Gastroesophageal sphincter (tissue), 4 donors: ENCODE data around the gene LENEP. TPM values are rescaled to one million over a fixed set of nuclear protein-coding genes. Genes with fewer than 3 reads are reported as not detected.

ENCODE experiments used
- ATAC-seq: fragments of 150-250 bp; one replicate; pipeline ENCODE4 v1.9.1; 2016; ENCODE audit warnings: mild to moderate bottlenecking, moderate library complexity
- H3K27ac ChIP-seq, 4 donors: fragments of 200-600 bp; sonication (generic) in 3 of 4; 1 replicate in 3 of 4; 2 replicates in 1 of 4; pipeline ENCODE4 v1.5.1; 2016 to 2019
- H3K27me3 ChIP-seq: fragments of 200-600 bp; sonication (generic); one replicate; pipeline ENCODE4 v1.5.1; 2019
- H3K36me3 ChIP-seq, 2 donors: fragments of 200-600 bp; sonication (generic); one replicate each; pipeline ENCODE4 v1.5.1; 2019; ENCODE audit warnings: control low read depth in 1 of 2
- H3K4me1 ChIP-seq, 3 donors: fragments of 200-600 bp; sonication (generic); 1 replicate in 2 of 3; 2 replicates in 1 of 3; pipeline ENCODE4 v1.5.1; 2016 to 2019; ENCODE audit warnings: control low read depth in 2 of 3
- H3K4me3 ChIP-seq, 2 donors: fragments of 200-600 bp; sonication (generic); one replicate each; pipeline ENCODE4 v1.5.1; 2019; ENCODE audit warnings: mild to moderate bottlenecking in 1 of 2, moderate library complexity in 1 of 2
- H3K9me3 ChIP-seq, 3 donors: fragments of 200-600 bp; sonication (generic); one replicate each; pipeline ENCODE4 v1.5.1; 2017 to 2019; ENCODE audit warnings: control low read depth in 2 of 3
- EP300 ChIP-seq: sonication (generic); formaldehyde crosslinking; IDR thresholded peaks from one replicate; pipeline ENCODE4 v1.6.1; 2017; ENCODE audit warnings: antibody characterized with exemption, mild to moderate bottlenecking
- POLR2A ChIP-seq, 2 donors: fragments of 450-650 bp; IDR thresholded peaks; one replicate each; pipeline ENCODE4 v1.6.1; 2017; ENCODE audit warnings: antibody characterized with exemption in 2 of 2, mild to moderate bottlenecking in 2 of 2, moderate library complexity in 1 of 2
- POLR2AphosphoS5 ChIP-seq: sonication (generic); formaldehyde crosslinking; IDR thresholded peaks from one replicate; pipeline ENCODE4 v1.6.1; 2017; ENCODE audit warnings: antibody characterized with exemption
- WGBS, 2 donors: methylation state at CpG; one replicate each; pipeline ENCODE4 v1.1.5; 2018; ENCODE audit warnings: low coverage in 1 of 2; 5-methylcytosine and 5-hydroxymethylcytosine counted together
- total RNA-seq, 4 donors: library from RNA; depleted of rRNA; stranded (reverse); fragments of >200 nt; gene quantifications; one replicate each; pipeline ENCODE4 v1.1.0, GENCODE V29; 2016
- TF ChIP-seq, protein P1 (sequence below), 4 experiments: fragments of 200-600 bp in 2 of 4; fragments of 450-650 bp in 2 of 4; sonication (generic) in 1 of 4; IDR thresholded peaks; one replicate each; pipeline ENCODE4 v1.5.1; 2017 to 2019; ENCODE audit warnings: antibody characterized with exemption in 4 of 4, mild to moderate bottlenecking in 2 of 4, moderate library complexity in 2 of 4

LENEP gene
- total RNA-seq, 4 donors from 2014 or later: not detected

DNA sequence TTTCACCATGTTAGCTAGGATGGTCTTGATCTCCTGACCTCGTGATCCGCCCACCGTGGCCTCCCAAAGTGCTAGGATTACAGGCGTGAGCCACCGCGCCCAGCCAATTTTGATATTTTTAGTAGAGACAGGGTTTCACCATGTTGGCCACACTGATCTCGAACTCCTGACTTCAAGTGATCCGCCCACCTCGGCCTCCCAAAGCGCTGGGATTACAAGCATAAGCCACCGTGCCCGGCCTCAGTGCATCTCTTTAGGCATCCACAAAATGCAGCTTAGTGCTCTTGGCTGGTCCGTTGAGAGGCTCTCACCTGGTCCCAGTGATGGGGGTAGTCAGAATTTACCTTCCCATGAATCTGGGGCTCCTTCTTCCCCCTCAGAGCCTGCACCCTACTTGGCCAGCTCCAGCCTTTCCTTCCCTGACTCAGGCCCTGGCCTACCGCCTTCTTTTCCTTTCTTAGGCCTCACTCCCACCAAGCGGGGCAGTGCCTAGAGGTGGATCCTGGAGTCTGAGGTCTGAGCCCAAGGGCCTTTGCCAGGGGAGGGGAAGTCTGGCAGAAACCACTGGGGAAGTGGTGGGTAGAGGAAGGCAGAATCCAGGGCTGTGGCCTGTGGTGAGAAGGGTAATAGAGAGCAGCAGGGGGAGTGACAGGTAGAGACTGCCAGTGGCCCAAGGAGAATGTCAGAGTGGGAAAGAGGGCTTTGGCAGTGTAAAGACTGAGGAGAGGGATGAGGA is 3.7 kb downstream of the LENEP start:
- 93 to 96% methylated on average over 4 to 9 of the region's 15 CpGs for WGBS, 2 donors
- peaks cover 0 to 12% of the 10 kb centered on the region in 2 donors for H3K36me3 ChIP-seq
- TF ChIP-seq POLR2A (IDR thresholded peaks at IDR 0.05) (no peak), POLR2AphosphoS5 (no peak), EP300 (no peak)
- TF ChIP-seq, protein P1, sequence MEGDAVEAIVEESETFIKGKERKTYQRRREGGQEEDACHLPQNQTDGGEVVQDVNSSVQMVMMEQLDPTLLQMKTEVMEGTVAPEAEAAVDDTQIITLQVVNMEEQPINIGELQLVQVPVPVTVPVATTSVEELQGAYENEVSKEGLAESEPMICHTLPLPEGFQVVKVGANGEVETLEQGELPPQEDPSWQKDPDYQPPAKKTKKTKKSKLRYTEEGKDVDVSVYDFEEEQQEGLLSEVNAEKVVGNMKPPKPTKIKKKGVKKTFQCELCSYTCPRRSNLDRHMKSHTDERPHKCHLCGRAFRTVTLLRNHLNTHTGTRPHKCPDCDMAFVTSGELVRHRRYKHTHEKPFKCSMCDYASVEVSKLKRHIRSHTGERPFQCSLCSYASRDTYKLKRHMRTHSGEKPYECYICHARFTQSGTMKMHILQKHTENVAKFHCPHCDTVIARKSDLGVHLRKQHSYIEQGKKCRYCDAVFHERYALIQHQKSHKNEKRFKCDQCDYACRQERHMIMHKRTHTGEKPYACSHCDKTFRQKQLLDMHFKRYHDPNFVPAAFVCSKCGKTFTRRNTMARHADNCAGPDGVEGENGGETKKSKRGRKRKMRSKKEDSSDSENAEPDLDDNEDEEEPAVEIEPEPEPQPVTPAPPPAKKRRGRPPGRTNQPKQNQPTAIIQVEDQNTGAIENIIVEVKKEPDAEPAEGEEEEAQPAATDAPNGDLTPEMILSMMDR (IDR thresholded peaks at IDR 0.05): no peak
- peaks cover 3 to 37% (median 13%) of the 10 kb centered on the region in 3 donors for H3K4me1 ChIP-seq
- no peaks in the 10 kb centered on the region for H3K27me3 ChIP-seq
- no peaks in the 10 kb centered on the region for H3K9me3 ChIP-seq
- H3K4me3 ChIP-seq: no peak overlapping the region
- ATAC-seq: no peak
- no peak overlapping the region for H3K27ac ChIP-seq

DNA sequence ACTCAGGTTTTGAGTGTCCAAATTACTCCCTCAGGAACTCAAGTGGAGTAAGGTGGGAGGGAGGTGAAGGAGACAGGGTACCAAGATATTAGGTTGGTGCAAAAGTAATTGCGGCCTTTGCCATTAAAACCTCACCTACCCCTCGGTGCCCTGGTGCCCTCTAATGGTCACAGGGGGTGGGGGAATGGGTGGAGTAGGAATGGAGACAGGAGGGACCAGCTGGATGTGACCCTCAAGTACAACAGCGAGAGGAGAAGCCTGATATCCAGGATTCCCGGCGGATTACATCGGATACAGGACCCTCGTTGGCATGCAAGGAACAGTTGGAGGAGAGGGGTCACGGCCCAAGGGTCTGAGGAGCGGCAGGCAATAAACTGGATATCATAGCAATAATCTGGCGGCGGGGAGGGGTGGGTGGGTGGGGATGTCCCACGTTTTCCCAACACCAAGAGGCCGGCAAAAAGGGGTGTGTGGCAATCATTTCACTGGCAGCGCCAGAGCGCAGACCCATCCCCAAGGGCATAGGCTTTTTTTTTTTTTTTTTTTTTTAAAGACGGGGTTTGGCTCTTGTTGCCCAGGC is 4.9 kb downstream of the LENEP start:
- H3K27me3 ChIP-seq: no peaks in the 10 kb centered on the region
- peaks cover 0 to under 1% of the 10 kb centered on the region in 2 donors for H3K36me3 ChIP-seq
- peak overlapping the region in 2 of 4 donors; percentile 88 to 97 for H3K27ac ChIP-seq
- no peaks in the 10 kb centered on the region for H3K9me3 ChIP-seq
- H3K4me3 ChIP-seq: no peak overlapping the region
- H3K4me1 ChIP-seq: peaks cover 3 to 37% (median 13%) of the 10 kb centered on the region in 3 donors
- ATAC-seq: no peak
- 72 to 78% methylated on average over 4 to 13 of the region's 16 CpGs for whole genome bisulfite sequencing, 2 donors
- TF ChIP-seq POLR2AphosphoS5: no peak
- TF ChIP-seq, protein P1 (IDR thresholded peaks at IDR 0.05): no peak
- no peak for TF ChIP-seq EP300
- no peak for TF ChIP-seq POLR2A (IDR thresholded peaks at IDR 0.05)

DNA sequence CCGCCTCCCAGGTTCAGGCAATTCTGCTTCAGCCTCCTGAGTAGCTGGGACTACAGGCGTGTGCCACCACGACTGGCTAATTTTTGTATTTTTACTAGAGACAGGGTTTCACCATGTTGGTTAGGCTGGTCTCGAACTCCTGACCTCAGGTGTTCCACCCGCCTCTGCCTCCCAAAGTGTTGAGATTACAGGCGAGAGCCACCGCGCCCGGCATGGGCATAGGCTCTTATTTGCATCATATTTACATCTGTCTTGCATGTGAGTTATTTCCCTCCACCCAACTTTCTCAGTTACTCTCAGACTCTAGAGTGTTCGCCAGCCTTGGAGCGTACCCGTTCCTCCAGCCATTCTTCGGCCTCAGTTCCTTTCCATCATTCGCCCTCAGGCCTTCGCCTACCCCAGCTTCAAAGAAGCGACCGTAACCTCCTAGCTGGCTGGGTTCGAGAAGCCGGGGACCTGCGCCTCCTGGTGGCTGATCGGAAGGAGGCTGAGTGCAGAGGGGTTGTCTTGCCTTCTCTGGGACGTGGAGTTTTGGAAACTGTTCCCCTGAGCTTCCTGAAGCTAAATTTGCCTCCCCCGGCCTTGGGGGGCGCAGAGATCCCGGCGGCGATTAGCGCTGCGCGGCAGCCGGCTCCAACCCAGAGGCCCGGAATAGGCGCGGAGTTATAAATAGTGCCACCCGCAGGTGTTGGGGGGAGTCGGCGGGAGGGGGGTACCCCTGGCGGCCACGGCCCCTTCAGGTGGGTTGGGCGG is 5.6 kb downstream of the LENEP start:
- H3K9me3 ChIP-seq: no peaks in the 10 kb centered on the region
- no peak for TF ChIP-seq POLR2AphosphoS5
- TF ChIP-seq, protein P1 (IDR thresholded peaks at IDR 0.05): peak in 3 of 4 experiments; percentile 79 to 83 (median 81)
- H3K27me3 ChIP-seq: no peaks in the 10 kb centered on the region
- WGBS, 2 donors: 18 to 34% methylated on average over 10 to 16 of the region's 40 CpGs
- peak overlapping the region; percentile 29 to 76 for H3K4me3 ChIP-seq
- no peak for ATAC-seq
- peak overlapping the region; percentile 88 to 97 (median 96) for H3K27ac ChIP-seq
- peaks cover 3 to 38% (median 13%) of the 10 kb centered on the region in 3 donors for H3K4me1 ChIP-seq
- H3K36me3 ChIP-seq: no peaks in the 10 kb centered on the region

DNA sequence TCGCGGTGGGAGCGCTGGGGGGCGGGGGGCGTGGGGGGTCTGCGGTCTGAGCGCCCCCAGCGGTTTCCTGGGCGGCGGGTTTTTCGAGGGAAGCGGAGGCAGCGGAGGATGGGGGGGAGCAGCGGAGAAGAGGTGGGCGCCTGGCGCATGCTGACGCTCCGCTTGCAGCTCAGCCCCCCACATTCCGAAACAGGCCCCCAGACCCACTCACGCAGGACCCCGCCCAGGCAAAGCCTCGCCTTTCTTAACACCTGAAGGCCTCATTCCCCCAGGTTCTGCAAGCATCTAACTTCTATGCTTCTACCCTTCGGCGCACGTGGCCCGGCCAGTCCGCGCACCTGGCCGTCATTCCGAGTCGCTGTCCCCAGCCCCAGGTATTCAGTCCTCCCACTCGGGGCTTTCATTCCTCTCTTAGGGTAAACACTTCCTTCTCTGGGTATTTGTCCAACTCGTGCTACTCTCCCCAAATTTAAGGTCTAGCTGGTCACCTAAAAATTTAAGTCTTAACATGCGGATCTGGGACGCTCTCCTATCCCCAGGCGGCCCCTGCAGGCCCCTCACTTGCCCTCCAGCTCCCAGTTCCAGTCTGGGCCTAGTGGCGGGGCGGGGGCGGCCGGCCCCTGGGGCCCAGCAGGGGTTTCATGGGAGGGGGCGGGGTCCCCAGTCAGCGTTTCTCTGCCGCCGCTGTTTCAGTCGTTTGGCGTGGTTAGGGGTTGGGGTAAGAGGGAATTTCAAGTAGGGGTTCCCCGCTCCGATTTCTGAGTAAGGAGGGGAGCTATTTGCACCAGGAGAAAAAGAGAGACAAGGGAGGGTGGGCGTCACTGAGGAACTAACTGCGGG is 6.4 kb downstream of the LENEP start:
- peak overlapping the region; percentile 88 to 97 (median 96) for H3K27ac ChIP-seq
- no peaks in the 10 kb centered on the region for H3K27me3 ChIP-seq
- ATAC-seq: no peak
- 1 to 4% methylated on average over 14 to 15 of the region's 50 CpGs for WGBS, 2 donors
- H3K4me1 ChIP-seq: peaks cover 6 to 44% (median 20%) of the 10 kb centered on the region in 3 donors
- TF ChIP-seq POLR2A (IDR thresholded peaks at IDR 0.05) (no peak), POLR2AphosphoS5 (no peak), EP300 (no peak)
- TF ChIP-seq, protein P1 (IDR thresholded peaks at IDR 0.05): no peak
- H3K4me3 ChIP-seq: peak overlapping the region; percentile 76 to 89
- H3K36me3 ChIP-seq: no peaks in the 10 kb centered on the region
- H3K9me3 ChIP-seq: no peaks in the 10 kb centered on the region
